HL-60 (cell line): ENCODE results near the gene TACC2.

Source experiments
- CTCF ChIP-seq: IDR thresholded peaks from one replicate; pipeline ENCODE4 v1.5.1; 2011; ENCODE audit warnings: low read length, control low read depth, inconsistent platforms; ENCODE audit not compliant: insufficient read depth
- POLR2AphosphoS5 ChIP-seq: IDR thresholded peaks from 2 replicates; pipeline ENCODE4 v1.6.1; 2012; ENCODE audit warnings: low read depth
- SPI1 ChIP-seq: IDR thresholded peaks from 2 replicates; pipeline ENCODE4 v1.6.1; 2012; ENCODE audit warnings: low read depth, mild to moderate bottlenecking, borderline replicate concordance
- TF ChIP-seq, protein P1 (sequence below): IDR thresholded peaks from 2 replicates; pipeline ENCODE4 v1.6.1; 2012; ENCODE audit warnings: low read depth; ENCODE audit not compliant: insufficient replicate concordance

DNA sequence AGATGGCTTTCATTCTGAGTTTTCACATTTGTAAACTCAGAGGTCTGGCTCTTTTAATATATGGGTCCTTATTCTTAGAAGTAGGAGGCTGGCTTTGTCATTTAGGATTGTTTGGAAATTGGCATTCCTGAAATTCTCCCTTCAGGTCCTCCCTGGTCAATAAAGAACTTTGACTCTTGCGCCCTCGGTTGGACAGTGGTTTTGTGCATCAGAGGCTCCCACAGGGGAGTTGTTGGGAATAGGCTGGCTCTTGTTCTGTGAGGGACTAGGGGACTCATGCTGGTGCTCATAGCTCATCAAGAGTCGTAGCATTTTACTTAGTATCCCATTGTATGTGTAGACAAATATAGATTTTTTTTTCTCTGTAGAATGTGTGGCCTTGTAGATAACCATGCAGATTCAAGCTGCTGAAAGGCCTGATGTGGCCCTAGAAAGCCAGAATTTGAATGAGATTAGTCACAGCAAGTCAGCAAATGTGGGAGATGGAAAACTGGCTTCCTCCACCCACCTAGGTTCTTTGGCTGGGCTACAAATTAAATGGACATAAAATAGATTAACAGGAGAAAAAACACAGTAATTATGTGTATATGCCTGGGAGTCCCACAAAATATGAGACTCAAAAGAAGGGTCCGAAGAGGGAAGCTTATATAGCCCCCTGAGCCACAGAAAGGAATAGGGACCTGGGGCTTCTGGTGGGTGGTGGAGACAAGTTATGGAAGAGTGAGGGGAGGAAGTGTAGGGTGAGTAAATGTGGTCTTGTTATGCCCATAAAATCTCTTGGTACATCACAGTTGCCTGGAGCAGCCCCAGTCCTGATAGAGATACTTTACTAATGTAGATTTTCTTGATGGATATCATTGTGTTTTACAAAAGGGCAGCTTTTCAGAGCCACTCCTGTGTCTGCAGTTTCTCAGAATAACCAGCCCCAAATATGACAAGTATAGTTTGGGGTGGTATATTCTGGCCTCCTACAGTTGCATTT, 187.6 kb downstream of the TACC2 start:
- no peak for TF ChIP-seq CTCF
- no peak for TF ChIP-seq SPI1
- no peak for TF ChIP-seq POLR2AphosphoS5
- TF ChIP-seq, protein P1, sequence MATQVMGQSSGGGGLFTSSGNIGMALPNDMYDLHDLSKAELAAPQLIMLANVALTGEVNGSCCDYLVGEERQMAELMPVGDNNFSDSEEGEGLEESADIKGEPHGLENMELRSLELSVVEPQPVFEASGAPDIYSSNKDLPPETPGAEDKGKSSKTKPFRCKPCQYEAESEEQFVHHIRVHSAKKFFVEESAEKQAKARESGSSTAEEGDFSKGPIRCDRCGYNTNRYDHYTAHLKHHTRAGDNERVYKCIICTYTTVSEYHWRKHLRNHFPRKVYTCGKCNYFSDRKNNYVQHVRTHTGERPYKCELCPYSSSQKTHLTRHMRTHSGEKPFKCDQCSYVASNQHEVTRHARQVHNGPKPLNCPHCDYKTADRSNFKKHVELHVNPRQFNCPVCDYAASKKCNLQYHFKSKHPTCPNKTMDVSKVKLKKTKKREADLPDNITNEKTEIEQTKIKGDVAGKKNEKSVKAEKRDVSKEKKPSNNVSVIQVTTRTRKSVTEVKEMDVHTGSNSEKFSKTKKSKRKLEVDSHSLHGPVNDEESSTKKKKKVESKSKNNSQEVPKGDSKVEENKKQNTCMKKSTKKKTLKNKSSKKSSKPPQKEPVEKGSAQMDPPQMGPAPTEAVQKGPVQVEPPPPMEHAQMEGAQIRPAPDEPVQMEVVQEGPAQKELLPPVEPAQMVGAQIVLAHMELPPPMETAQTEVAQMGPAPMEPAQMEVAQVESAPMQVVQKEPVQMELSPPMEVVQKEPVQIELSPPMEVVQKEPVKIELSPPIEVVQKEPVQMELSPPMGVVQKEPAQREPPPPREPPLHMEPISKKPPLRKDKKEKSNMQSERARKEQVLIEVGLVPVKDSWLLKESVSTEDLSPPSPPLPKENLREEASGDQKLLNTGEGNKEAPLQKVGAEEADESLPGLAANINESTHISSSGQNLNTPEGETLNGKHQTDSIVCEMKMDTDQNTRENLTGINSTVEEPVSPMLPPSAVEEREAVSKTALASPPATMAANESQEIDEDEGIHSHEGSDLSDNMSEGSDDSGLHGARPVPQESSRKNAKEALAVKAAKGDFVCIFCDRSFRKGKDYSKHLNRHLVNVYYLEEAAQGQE, result no peak
